HG02763 (cell line): ENCODE measurements around the gene EPAS1.

Source experiments
- ATAC-seq: cut with Tn5 transposase; IDR thresholded peaks from one replicate; pipeline ENCODE4 v1.9.1; 2021; ENCODE audit warnings: mild to moderate bottlenecking, moderate library complexity; ENCODE audit not compliant: unreplicated experiment

EPAS1 gene

GRCh38 chr2:46337208-46337994 lies 40.2 kb downstream of the EPAS1 start:
- ATAC-seq: no peak

DNA sequence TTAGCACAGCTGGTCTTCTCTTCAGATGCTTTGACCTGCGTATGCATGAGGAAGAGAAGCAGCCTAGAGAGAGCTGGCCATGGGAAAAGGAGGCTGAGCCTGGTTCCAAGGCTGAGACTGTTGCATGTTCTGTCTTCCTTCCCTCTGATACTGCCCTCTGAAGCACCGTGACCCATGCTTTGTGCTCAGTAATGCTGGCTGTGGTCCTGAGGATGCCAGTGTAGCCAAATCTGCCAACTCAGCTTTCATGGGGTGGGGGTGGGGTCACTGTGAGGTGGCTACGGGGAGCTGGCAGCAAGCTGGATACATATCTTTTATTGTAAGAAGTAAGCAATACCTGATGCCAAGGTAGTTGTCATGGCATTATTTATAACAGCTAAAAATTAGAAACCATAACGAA lies 41.5 kb downstream of the EPAS1 start:
- ATAC-seq: no peak

- ATAC-seq: no peak
Observed at GRCh38 chr2:46339200-46339599, 42.0 kb downstream of the EPAS1 start.

GRCh38 chr2:46339676-46340459 lies 42.7 kb downstream of the EPAS1 start:
- no peak for ATAC-seq

GRCh38 chr2:46340740-46341420 lies 43.7 kb downstream of the EPAS1 start:
- no peak for ATAC-seq

DNA sequence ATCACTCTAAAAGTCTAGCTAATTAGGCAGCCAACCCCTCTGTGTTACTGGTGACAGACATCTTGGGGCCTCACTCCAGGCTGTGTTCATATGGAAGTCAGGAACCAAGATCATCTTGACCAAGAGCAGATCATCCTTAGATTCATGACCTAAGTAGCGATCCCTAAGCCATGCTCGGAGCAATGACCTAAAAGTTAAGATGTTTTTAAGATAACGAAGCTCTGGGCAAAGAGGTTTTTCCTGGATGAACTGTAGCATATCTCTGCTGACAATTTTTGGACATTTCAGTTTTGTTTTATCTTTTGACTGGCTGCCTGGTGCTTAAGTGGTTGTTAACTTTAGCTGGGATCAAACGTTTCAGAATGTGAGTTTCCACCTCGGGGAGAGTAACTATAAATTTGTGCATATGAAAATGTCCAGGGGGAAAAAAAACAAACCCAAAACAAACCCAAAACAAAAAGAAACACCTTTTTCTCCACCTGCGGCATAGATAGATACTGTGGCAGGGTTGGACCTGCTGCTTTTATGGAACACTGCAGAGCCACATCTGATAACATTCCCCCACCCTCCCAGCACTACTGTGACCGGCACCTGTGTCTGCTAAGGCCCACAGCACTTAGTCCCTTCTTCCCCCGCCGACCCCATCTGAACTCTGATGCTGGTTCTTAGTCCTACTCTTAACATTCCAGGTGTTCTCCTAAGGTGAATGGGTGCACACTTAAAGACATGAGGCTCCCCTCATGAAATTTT lies 45.5 kb downstream of the EPAS1 start:
- no peak for ATAC-seq

DNA sequence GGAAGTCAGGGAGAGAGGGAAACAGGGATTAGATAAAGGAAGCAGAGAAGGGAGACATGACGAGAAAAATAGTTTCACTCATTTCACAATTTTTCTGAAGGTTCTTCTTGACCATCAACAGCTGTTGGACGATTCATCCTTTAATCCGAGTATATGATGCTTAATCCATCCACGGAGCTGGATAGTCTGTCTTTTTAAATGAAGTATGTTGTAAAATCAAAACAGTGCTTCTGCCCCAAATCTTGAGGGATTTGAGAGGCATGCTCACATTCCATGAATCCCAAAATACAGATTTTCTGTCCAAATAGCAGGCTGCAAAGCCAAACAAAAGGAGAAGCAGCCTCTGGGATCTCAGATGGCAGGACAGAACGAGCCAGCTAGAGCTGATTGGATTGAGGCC lies 47.5 kb downstream of the EPAS1 start:
- ATAC-seq: no peak

DNA sequence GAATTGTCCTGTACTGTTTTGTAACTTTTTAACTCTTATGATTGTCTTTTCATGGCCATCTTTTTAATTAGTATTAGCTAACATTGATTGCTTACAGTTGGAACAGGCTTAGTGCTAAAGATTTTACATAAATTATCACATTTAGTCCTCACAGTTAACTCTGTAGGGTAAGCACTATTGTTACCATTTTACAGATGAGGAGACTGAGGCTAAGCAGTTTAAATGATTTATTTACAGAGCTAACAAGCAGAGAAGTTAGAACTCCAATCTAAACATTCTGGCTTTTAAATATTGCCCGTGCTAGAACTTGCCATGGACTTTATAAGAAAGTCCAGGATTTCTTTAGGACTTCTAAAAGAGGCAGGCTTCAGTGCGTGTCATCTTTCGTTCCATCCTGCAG lies 48.6 kb downstream of the EPAS1 start:
- ATAC-seq: no peak

DNA sequence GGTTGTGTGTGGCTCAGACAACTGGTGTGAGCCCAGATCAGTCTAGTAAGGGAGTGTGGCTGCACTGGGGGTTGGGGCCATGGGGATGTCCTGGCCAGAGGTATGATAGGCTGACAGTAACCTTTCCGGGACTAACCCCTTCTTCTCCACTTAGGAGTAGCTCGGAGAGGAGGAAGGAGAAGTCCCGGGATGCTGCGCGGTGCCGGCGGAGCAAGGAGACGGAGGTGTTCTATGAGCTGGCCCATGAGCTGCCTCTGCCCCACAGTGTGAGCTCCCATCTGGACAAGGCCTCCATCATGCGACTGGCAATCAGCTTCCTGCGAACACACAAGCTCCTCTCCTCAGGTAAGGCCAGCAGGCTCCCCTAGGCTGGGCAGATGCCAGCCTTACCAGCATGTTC lies 49.5 kb downstream of the EPAS1 start:
- ATAC-seq: no peak

GRCh38 chr2:46347648-46348280 lies 50.6 kb downstream of the EPAS1 start:
- no peak for ATAC-seq

DNA sequence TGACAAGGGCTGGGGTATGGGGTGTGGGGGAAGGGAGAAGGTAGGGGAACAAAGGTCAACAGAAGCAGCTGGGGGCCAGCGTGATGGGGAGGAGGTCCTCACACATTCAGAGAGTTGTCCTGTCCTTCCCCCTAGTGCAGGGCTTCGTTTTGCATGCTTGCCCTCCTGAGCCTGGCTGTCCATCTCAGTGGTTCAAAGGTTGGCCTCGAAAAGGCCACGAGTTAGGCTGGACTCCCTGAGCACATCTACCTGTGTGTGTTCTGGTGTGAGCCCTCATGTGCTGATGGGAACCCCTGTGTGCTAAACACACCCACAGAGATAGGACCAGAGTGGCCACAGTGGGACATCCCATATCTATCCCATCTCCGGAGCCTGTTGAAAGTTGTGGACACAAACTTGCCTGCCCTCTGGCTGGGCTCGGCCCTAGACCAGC lies 51.9 kb downstream of the EPAS1 start:
- no peak for ATAC-seq

DNA sequence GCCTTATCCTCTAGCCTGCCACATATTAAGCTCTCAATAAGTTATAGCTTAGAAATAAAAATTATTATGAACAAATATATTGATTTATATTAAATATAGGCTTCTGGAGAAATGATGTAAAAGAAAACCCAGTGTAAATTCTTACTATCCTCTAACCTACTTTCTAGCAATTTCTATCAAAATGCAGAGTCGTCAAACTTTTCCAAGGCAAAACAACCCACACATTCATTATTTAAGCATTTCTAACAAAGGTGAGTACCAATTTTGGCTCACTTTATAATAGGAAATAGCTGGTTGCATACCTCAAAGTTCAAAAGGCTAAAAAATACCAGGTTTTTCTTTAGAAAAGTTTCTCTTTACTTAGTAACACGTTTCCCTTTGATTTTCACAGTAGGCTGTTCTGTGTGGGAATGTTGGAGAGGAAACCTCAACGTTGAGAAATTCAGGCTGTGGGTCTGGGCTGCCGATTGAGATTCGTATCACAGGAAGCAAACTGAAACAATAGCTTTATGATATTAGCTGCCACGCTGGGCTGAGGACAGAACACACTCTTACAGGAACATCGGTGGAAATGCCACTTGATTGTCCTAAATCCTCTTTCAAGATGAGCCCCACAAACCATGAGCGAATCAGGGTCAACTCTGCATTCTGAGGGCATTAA lies 53.0 kb downstream of the EPAS1 start:
- no peak for ATAC-seq

DNA sequence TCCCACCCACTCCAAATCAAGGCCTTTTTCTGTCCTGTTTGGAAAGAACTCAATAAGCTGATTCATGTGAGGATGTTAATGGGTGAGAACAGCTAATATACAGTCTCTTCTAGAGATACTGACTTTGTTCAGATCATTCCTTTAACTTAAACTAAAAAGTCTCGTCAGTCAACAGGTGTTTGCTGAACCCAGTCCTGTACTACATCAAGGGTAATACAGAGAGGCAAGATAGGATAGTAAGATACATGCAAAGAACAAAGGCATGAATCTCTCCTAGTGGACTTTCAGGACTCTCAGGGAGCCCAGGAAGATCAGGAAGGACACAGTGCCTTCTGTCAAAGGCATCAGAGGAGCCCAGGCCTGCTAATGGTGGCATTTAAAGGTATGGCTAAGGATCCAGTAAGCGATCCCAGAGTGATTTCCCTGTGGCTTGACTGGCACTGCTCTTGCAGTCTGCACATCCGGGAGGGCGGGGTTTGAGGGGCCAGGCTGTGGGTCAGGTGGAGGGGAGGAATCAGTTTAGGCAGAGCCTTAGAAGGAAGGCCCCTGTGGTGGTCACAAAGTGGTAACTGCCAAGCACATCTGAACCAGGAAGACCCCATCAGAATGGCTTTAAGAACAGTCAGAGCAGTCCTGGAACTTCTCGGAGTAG lies 54.0 kb downstream of the EPAS1 start:
- ATAC-seq: no peak

GRCh38 chr2:46351750-46352138 lies 54.5 kb downstream of the EPAS1 start:
- ATAC-seq: no peak

DNA sequence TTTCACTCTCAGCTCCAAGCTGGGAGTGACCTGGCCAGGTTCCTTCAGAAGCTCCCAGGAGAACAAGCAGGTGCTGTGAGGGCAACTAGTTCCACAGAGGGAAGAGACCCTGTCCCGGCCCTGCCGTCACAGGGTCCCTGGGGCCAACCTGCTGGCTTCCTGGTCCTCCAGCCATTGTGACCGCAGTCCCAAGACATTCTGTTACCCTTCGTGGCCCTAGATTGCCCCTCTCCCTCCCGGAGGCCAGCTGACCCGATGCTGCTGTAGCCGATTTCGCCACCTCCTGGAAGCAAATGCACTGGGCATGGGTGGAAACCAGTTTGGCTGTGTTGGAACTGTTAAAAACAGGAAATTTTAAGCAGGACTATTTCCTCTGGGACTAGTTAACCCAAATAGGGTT lies 55.4 kb downstream of the EPAS1 start:
- no peak for ATAC-seq

DNA sequence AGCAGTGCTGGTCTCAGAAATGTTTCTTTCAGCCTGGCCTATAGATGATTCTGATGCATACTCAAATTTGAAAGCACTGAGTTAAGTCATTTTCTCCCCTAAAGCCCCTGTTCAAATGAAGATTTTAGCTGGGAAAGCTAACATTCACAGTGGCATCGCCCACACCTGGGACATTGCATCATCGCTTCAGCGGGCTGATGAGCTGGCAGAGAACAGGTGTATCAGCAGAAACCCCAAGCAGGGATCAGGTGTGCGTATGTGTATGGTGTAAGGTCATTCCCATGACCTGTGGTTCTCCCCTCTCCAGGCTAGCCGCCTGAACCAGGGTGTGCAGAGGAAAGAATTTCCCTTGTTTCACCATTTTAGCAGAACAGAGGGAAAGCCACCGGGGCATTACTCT lies 56.3 kb downstream of the EPAS1 start:
- no peak for ATAC-seq

DNA sequence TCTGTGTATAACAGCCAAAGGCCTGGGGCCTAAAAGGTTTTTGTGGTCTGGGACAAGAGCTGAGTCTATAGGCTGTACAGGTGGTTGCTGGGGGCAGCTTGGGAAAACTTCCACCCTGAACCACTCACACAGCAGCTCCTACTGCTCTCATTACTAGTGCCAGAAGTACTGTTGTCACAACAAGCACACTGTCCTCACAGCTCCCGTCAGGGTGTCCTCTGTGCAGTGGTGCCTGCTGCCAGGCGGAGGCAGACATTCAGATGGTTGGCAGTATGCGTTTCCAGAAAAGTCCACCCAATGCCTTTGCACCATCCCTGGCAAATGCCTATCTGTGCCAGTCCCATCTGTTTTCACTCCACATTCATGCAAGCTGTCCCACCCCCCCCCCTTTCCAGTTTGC lies 58.5 kb downstream of the EPAS1 start:
- ATAC-seq: no peak

DNA sequence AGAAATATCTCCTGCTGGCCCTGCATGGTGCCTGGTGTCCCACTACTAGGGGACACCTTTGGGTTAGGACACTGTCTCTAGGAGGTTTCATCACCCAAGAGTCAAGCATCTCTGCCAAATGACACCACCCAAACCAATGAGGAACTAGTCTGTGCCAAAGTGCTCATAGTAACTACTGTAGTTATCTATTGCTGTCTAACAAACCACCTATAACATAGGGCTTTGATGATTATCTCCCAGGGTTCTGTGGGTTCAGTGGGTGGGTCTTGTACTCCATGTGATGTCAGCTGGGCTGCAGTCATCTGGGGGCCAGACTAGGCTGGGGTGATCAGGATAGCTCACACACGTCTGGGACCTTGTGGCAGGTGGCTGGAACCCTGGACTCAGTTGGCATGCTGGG lies 59.8 kb downstream of the EPAS1 start:
- ATAC-seq: no peak

GRCh38 chr2:46358713-46359112 lies 61.5 kb downstream of the EPAS1 start:
- ATAC-seq: no peak

GRCh38 chr2:46360303-46360702 lies 63.1 kb downstream of the EPAS1 start:
- no peak for ATAC-seq
